A549 (cell line): ENCODE results near the gene CARD10. TPM values are rescaled to one million over a fixed set of nuclear protein-coding genes. Genes with fewer than 3 reads are reported as not detected.

ENCODE experiments used
- ATAC-seq, 2 experiments: fragments of 200-7000 bp in 1 of 2; fragments of >200 bp in 1 of 2; cut with Nextera tagmentation in 1 of 2; cut with Tn5 transposase in 1 of 2; 3 replicates each; pipeline versions ENCODE4 v1.8.0 to v1.9.1; 2018 to 2020; ENCODE audit warnings: mild to moderate bottlenecking in 1 of 2, moderate library complexity in 1 of 2
- CTCF ChIA-PET: fragments of 300-600 bp; sonication (Branson Sonifier 250); formaldehyde crosslinking; extraction: SDS; loops from one replicate; lab custom pipeline; 2021; ENCODE audit warnings: antibody characterized with exemption, inconsistent platforms; lab: Yijun Ruan, JAX
- POLR2A ChIA-PET: fragments of 350-600 bp; formaldehyde crosslinking; extraction: SDS; loops from one replicate; lab custom pipeline; 2021; ENCODE audit warnings: antibody characterized with exemption, inconsistent platforms; lab: Yijun Ruan, JAX
- DNase-seq, 2 experiments: peaks; one replicate each; pipeline versions ENCODE4 v3.0.0 to v3.0.0-alpha.2; 2011 to 2016; ENCODE audit warnings: low read depth in 1 of 2, low spot score in 1 of 2
- FAIRE-seq: peaks from 2 replicates; lab custom pipeline; 2011; peaks lifted over from hg19 to GRCh38; lab: Jason Lieb, UNC
- H3K27ac ChIP-seq, 2 experiments: fragments of >200 bp; sonication (Bioruptor Twin); formaldehyde crosslinking; 3 replicates each; pipeline ENCODE4 v1.5.1; 2016 to 2017
- H3K4me1 ChIP-seq: fragments of >200 bp; sonication (Bioruptor Twin); formaldehyde crosslinking; 3 replicates; pipeline ENCODE4 v1.6.1; 2016
- H3K4me2 ChIP-seq: fragments of >200 bp; sonication (Bioruptor Twin); formaldehyde crosslinking; 3 replicates; pipeline ENCODE4 v1.6.1; 2016
- H3K4me3 ChIP-seq: fragments of >200 bp; sonication (Bioruptor Twin); formaldehyde crosslinking; 3 replicates; pipeline ENCODE4 v1.5.1; 2016
- H3K9me3 ChIP-seq: fragments of >200 bp; sonication (Bioruptor Twin); formaldehyde crosslinking; 3 replicates; pipeline ENCODE4 v1.6.1; 2016
- BCL3 ChIP-seq: fragments of >200 bp; sonication (Bioruptor Twin); formaldehyde crosslinking; IDR thresholded peaks from 3 replicates; pipeline ENCODE4 v1.6.1; 2016
- CHD4 ChIP-seq: fragments of 200-600 bp; sonication (generic); IDR thresholded peaks from 2 replicates; pipeline ENCODE4 v1.6.1; 2016; ENCODE audit warnings: antibody characterized with exemption, mild to moderate bottlenecking, borderline replicate concordance
- E2F6 ChIP-seq: IDR thresholded peaks from 2 replicates; pipeline ENCODE4 v1.6.1; 2012; ENCODE audit warnings: low read depth, borderline replicate concordance
- ELK1 ChIP-seq: fragments of 150-350 bp; IDR thresholded peaks from 2 replicates; pipeline ENCODE4 v1.6.1; 2014; ENCODE audit warnings: low read depth, mild to moderate bottlenecking, low read length
- ESRRA ChIP-seq: fragments of 150-350 bp; IDR thresholded peaks from 2 replicates; pipeline ENCODE4 v1.6.1; 2014; ENCODE audit warnings: mild to moderate bottlenecking, low read length, borderline replicate concordance
- FOSL2 ChIP-seq, 2 experiments: fragments of 450-650 bp in 1 of 2; fragments of >200 bp in 1 of 2; sonication (Bioruptor Twin) in 1 of 2; formaldehyde crosslinking; IDR thresholded peaks; 2 replicates each; pipeline versions ENCODE4 v1.5.0 to v1.6.1; 2016 to 2020; ENCODE audit warnings: mild to moderate bottlenecking in 1 of 2, moderate library complexity in 1 of 2
- HDAC2 ChIP-seq: fragments of 200-600 bp; sonication (generic); IDR thresholded peaks from 2 replicates; pipeline ENCODE4 v1.6.1; 2016
- HMGXB4 ChIP-seq: fragments of 250-450 bp; sonication (Bioruptor Pico); IDR thresholded peaks from 2 replicates; pipeline ENCODE4 v1.5.0; 2021; ENCODE audit warnings: mild to moderate bottlenecking, moderate library complexity, borderline replicate concordance
- HOXA7 ChIP-seq: fragments of 250-450 bp; sonication (Bioruptor Pico); IDR thresholded peaks from 2 replicates; pipeline ENCODE4 v1.5.0; 2020; ENCODE audit warnings: mild to moderate bottlenecking, moderate library complexity
- HOXB13 ChIP-seq: fragments of 250-450 bp; sonication (Bioruptor Pico); IDR thresholded peaks from 2 replicates; pipeline ENCODE4 v1.5.0; 2020; ENCODE audit warnings: low read depth, mild to moderate bottlenecking, moderate library complexity
- MAZ ChIP-seq: fragments of 150-350 bp; IDR thresholded peaks from 2 replicates; pipeline ENCODE4 v1.6.1; 2014; ENCODE audit warnings: antibody characterized with exemption, low read depth, low read length, borderline replicate concordance
- MYC ChIP-seq: IDR thresholded peaks from 2 replicates; pipeline ENCODE4 v1.6.1; 2012; ENCODE audit warnings: mild to moderate bottlenecking, inconsistent platforms, low read length, improper control_type of control experiment, borderline replicate concordance
- NFE2L2 ChIP-seq: fragments of 150-350 bp; conservative IDR thresholded peaks from 2 replicates; pipeline ENCODE4 v1.6.1; 2014; ENCODE audit warnings: low read length
- PHF8 ChIP-seq: fragments of 200-600 bp; sonication (generic); IDR thresholded peaks from 2 replicates; pipeline ENCODE4 v1.6.1; 2016; ENCODE audit warnings: low read depth, mild to moderate bottlenecking, antibody characterized with exemption, moderate library complexity, borderline replicate concordance
- RAD21 ChIP-seq, 2 experiments: fragments of >200 bp in 1 of 2; sonication (Bioruptor Twin) in 1 of 2; formaldehyde crosslinking in 1 of 2; IDR thresholded peaks in 1 of 2; conservative IDR thresholded peaks in 1 of 2; 2 replicates in 1 of 2; 3 replicates in 1 of 2; pipeline ENCODE4 v1.6.1; 2012 to 2018; ENCODE audit warnings: inconsistent platforms in 1 of 2
- RARB ChIP-seq: fragments of 250-450 bp; sonication (Bioruptor Pico); IDR thresholded peaks from 2 replicates; pipeline ENCODE4 v1.8.0; 2021; ENCODE audit warnings: mild to moderate bottlenecking, moderate library complexity
- REST ChIP-seq: fragments of 200-600 bp; sonication (generic); IDR thresholded peaks from 2 replicates; pipeline ENCODE4 v1.6.1; 2016; ENCODE audit warnings: antibody characterized with exemption, mild to moderate bottlenecking, moderate library complexity
- TFCP2L1 ChIP-seq: fragments of 250-450 bp; sonication (Bioruptor Pico); IDR thresholded peaks from 2 replicates; pipeline ENCODE4 v1.5.0; 2021; ENCODE audit warnings: mild to moderate bottlenecking
- USF2 ChIP-seq: fragments of 450-650 bp; IDR thresholded peaks from 2 replicates; pipeline ENCODE4 v1.6.1; 2014; ENCODE audit warnings: antibody characterized with exemption
- ZFP36 ChIP-seq: fragments of 450-650 bp; IDR thresholded peaks from 2 replicates; pipeline ENCODE4 v1.6.1; 2014; ENCODE audit warnings: borderline replicate concordance; ENCODE audit not compliant: partially characterized antibody
- ZNF302 ChIP-seq: fragments of 250-450 bp; sonication (Bioruptor Pico); IDR thresholded peaks from 2 replicates; pipeline ENCODE4 v1.9.0; 2021; ENCODE audit warnings: inconsistent platforms, mild to moderate bottlenecking, moderate library complexity
- WGBS: methylation state at CpG from one replicate; pipeline ENCODE4 v1.1.6; 2017; ENCODE audit errors: missing lambda C conversion rate; 5-methylcytosine and 5-hydroxymethylcytosine counted together
- polyA plus RNA-seq, 4 experiments: library from polyadenylated mRNA; depleted of rRNA in 3 of 4; stranded (reverse); fragments of >200 nt; fragmentation: RNase III in 1 of 4; extraction: RNeasy Plus Mini Kit Qiagen cat#74134 plus additional on column Dnase treatment in 1 of 4; gene quantifications; 2 replicates in 3 of 4; 3 replicates in 1 of 4; pipeline ENCODE4 v1.2.3, GENCODE V29; 2011 to 2017

CARD10 gene
- polyA plus RNA-seq, 2 of the 4 experiments (the other 2 are of a cell fraction): 8.3 to 15.3 TPM

GRCh38 chr22:37486224-37486845, 32.9 kb downstream of the CARD10 start, which contains the start of gene MFNG:
TSS of gene MFNG (minus strand) at chr22:37486384. CDS start at chr22:37486177, 207 bp downstream.
- Histone ChIP-seq H3K4me2 (peak within 1 kb of the TSS; percentile 66), H3K4me1 (peaks cover 18% of the 10 kb centered on the region), H3K27ac (peak within 1 kb of the TSS in 1 of 2 experiments; percentile 67; a peak in 2 of 6 replicates), H3K9me3 (no peaks in the 10 kb centered on the region), H3K4me3 (no peak within 1 kb of the TSS)
- DNase-seq: peak; percentile 54
- ATAC-seq: peak; percentile 59 to 88
- WGBS: 34% methylated on average over 5 of the region's 24 CpGs
- ChIA-PET CTCF (interaction anchor here (0.7 to 2.9 kb wide), 13 partner anchors 8 to 227 kb away, joined by 3 to 13 read pairs (median 4); no protein-coding TSS in a partner anchor), POLR2A (no interaction called here)
- TF ChIP-seq ZFP36 (peak; percentile 99), RAD21 (conservative IDR thresholded peaks at IDR 0.05 in 1 of 2, IDR thresholded peaks at IDR 0.05 in 1 of 2) (no peak)
- no peak for FAIRE-seq

- Histone ChIP-seq H3K4me3 (no peak overlapping the region), H3K9me3 (no peaks in the 10 kb centered on the region), H3K27ac (peak overlapping the region in 1 of 2 experiments; percentile 67; a peak in 2 of 6 replicates), H3K4me1 (peaks cover 18% of the 10 kb centered on the region), H3K4me2 (peak overlapping the region; percentile 66; the same call in 2 of the 3 replicates)
- TF ChIP-seq MYC (no peak), USF2 (no peak), HOXA7 (CRISPR knock-in tag) (no peak), HOXB13 (CRISPR knock-in tag) (no peak), REST (no peak), CHD4 (no peak), HMGXB4 (no peak), E2F6 (no peak), HDAC2 (no peak), FOSL2 (IDR thresholded peaks at IDR 0.05) (no peak), FOSL2 (CRISPR knock-in tag; IDR thresholded peaks at IDR 0.05) (no peak), MAZ (no peak), ESRRA (no peak), TFCP2L1 (CRISPR knock-in tag) (no peak), PHF8 (no peak), BCL3 (no peak), ELK1 (no peak), RARB (CRISPR knock-in tag) (no peak), ZNF302 (CRISPR knock-in tag) (no peak), NFE2L2 (no peak)
- ATAC-seq (no peak), FAIRE-seq (no peak), DNase-seq (no peak)
- ChIA-PET CTCF (interaction anchor here (1.0 to 2.9 kb wide), 10 partner anchors 13 to 226 kb away, joined by 3 to 13 read pairs (median 4); no protein-coding TSS in a partner anchor), POLR2A (no interaction called here)
- 97% methylated on average over 21 of the region's 26 CpGs for WGBS
Measured at GRCh38 chr22:37485395-37486223, 33.6 kb downstream of the CARD10 start.
